SK-N-SH (cell line): Measurements from ENCODE around the gene ATP5F1D. TPM values are rescaled to one million over a fixed set of nuclear protein-coding genes. Genes with fewer than 3 reads are reported as not detected.

Experiments used
- CTCF ChIA-PET: fragments of 300-600, 350-600 bp; formaldehyde crosslinking; extraction: SDS; loops from one replicate; lab custom pipeline; 2021; lab: Yijun Ruan, JAX
- POLR2A ChIA-PET: fragments of 350-600 bp; sonication (Branson Sonifier 250); formaldehyde crosslinking; extraction: SDS; loops from one replicate; lab custom pipeline; 2020; ENCODE audit warnings: antibody characterized with exemption, inconsistent platforms; lab: Yijun Ruan, JAX
- DNase-seq: peaks from one replicate; pipeline ENCODE4 v3.0.0; 2012
- H2AFZ ChIP-seq: fragments of 200-600 bp; sonication (generic); 2 replicates; pipeline ENCODE4 v1.8.1; 2016; ENCODE audit warnings: antibody characterized with exemption, mild to moderate bottlenecking, low read depth
- H3F3A ChIP-seq: fragments of 200-600 bp; sonication (generic); replicated peaks from 2 replicates; pipeline ENCODE3; 2016; ENCODE audit warnings: antibody characterized with exemption, mild to moderate bottlenecking; ENCODE audit not compliant: insufficient read depth
- H3K27ac ChIP-seq, 2 experiments: fragments of 200-500 bp in 1 of 2; fragments of 200-600 bp in 1 of 2; sonication (Bioruptor generic) in 1 of 2; sonication (generic), shearing (Covaris generic) in 1 of 2; 2 replicates each; pipeline versions ENCODE4 v1.5.1 to v1.6.1; 2014 to 2016; ENCODE audit warnings: low read depth in 2 of 2, inconsistent platforms in 1 of 2, low read length in 1 of 2, mild to moderate bottlenecking in 1 of 2, mixed read lengths in 1 of 2
- H3K27me3 ChIP-seq: fragments of 200-600 bp; sonication (generic), shearing (Covaris generic); 2 replicates; pipeline ENCODE4 v1.6.1; 2016; ENCODE audit warnings: mixed run types; ENCODE audit not compliant: insufficient read depth
- H3K36me3 ChIP-seq, 2 experiments: fragments of 200-500 bp in 1 of 2; fragments of 200-600 bp in 1 of 2; sonication (Bioruptor generic) in 1 of 2; sonication (generic) in 1 of 2; replicated peaks in 1 of 2; 2 replicates each; pipeline versions ENCODE3 to v1.5.1; 2014 to 2016; ENCODE audit warnings: low read length in 1 of 2, mild to moderate bottlenecking in 1 of 2; ENCODE audit not compliant: insufficient read depth in 2 of 2, control insufficient read depth in 1 of 2
- H3K4me1 ChIP-seq, 2 experiments: fragments of 200-500 bp in 1 of 2; fragments of 200-600 bp in 1 of 2; sonication (Bioruptor generic) in 1 of 2; sonication (generic), shearing (Covaris generic) in 1 of 2; 2 replicates each; pipeline versions ENCODE4 v1.5.1 to v1.6.1; 2014 to 2016; ENCODE audit warnings: low read depth in 1 of 2, low read length in 1 of 2, mixed run types in 1 of 2; ENCODE audit not compliant: insufficient read depth in 2 of 2, control insufficient read depth in 1 of 2
- H3K4me2 ChIP-seq: fragments of 200-600 bp; sonication (generic), shearing (Covaris generic); 2 replicates; pipeline ENCODE4 v1.6.1; 2017; ENCODE audit warnings: mixed run types
- H3K4me3 ChIP-seq, 2 experiments: fragments of 200-500 bp in 1 of 2; fragments of 200-600 bp in 1 of 2; sonication (Bioruptor generic) in 1 of 2; sonication (generic), shearing (Covaris generic) in 1 of 2; 2 replicates each; pipeline versions ENCODE4 v1.5.1 to v1.8.1; 2014 to 2016; ENCODE audit warnings: low read depth in 2 of 2, inconsistent platforms in 1 of 2, low read length in 1 of 2, mild to moderate bottlenecking in 1 of 2, mixed read lengths in 1 of 2, moderate library complexity in 1 of 2
- H3K79me2 ChIP-seq: fragments of 200-600 bp; sonication (generic); 2 replicates; pipeline ENCODE4 v1.8.1; 2017; ENCODE audit warnings: mild to moderate bottlenecking; ENCODE audit not compliant: insufficient read depth
- H3K9ac ChIP-seq: fragments of 200-600 bp; sonication (generic); 2 replicates; pipeline ENCODE4 v1.6.1; 2017; ENCODE audit warnings: mixed run types
- H3K9me2 ChIP-seq: fragments of 200-600 bp; sonication (generic); 2 replicates; pipeline ENCODE4 v1.6.1; 2017; ENCODE audit warnings: mixed run types
- H3K9me3 ChIP-seq: fragments of 200-600 bp; sonication (generic); 2 replicates; pipeline ENCODE4 v1.6.1; 2017; ENCODE audit warnings: mixed run types, mild to moderate bottlenecking, moderate library complexity
- H4K20me1 ChIP-seq: fragments of 200-600 bp; sonication (generic); 2 replicates; pipeline ENCODE4 v1.6.1; 2017; ENCODE audit warnings: mild to moderate bottlenecking, mixed run types; ENCODE audit not compliant: insufficient read depth
- CHD2 ChIP-seq: fragments of 150-350 bp; IDR thresholded peaks from 2 replicates; pipeline ENCODE4 v1.6.1; 2018; ENCODE audit warnings: low read length; ENCODE audit not compliant: partially characterized antibody
- FOXJ3 ChIP-seq: sonication (generic); formaldehyde crosslinking; IDR thresholded peaks from 2 replicates; pipeline ENCODE4 v1.5.1; 2020; ENCODE audit warnings: mild to moderate bottlenecking, missing genetic modification reagents
- FOXM1 ChIP-seq: IDR thresholded peaks from 2 replicates; pipeline ENCODE4 v1.4.0; 2012; ENCODE audit warnings: low read depth, mild to moderate bottlenecking
- JUND ChIP-seq: IDR thresholded peaks from 2 replicates; pipeline ENCODE4 v1.4.0; 2012
- REST ChIP-seq: IDR thresholded peaks from 2 replicates; pipeline ENCODE4 v1.6.1; 2012; ENCODE audit warnings: mild to moderate bottlenecking, low read depth, low read length, moderate library complexity
- USF1 ChIP-seq: IDR thresholded peaks from 2 replicates; pipeline ENCODE4 v1.4.0; 2012; ENCODE audit warnings: low read depth, borderline replicate concordance
- WGBS: methylation state at CpG from one replicate; pipeline ENCODE4 v1.1.6; 2017; ENCODE audit warnings: low lambda C conversion rate; 5-methylcytosine and 5-hydroxymethylcytosine counted together
- polyA plus RNA-seq, 3 experiments: library from polyadenylated mRNA; depleted of rRNA; stranded (reverse); fragments of >200 nt; gene quantifications; 2 replicates each; pipeline ENCODE4 v1.2.3, GENCODE V29; 2012
- TF ChIP-seq, protein P1 (sequence below): fragments of 150-350 bp; IDR thresholded peaks from 2 replicates; pipeline ENCODE4 v1.6.1; 2016; ENCODE audit warnings: mild to moderate bottlenecking, low read depth, low read length
- TF ChIP-seq, protein P2 (sequence below): IDR thresholded peaks from 2 replicates; pipeline ENCODE4 v1.4.0; 2012; ENCODE audit warnings: low read depth, borderline replicate concordance

Gene ATP5F1D
- polyA plus RNA-seq, 1 of the 3 experiments (the other 2 are of a cell fraction): 226 TPM

DNA sequence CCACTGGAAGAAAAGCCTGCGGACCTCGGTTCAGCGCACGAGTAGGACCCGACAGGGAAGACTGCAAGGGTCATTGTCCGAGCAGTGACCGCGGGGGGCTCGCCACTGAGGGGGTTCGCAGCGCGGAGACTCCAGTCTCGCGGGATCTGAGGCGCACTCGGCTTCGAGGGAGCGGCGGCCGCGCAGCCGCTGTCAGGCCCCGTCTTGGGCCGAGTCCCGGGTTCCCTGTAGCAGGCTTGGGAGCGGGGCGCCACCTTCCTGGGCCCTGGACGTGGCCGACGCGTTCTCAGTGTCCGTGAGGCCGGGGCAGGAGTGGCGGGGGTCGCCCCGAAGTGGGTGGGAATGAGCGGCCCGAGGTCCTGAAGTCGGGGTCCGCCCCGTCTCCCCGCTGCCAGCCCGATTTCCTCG, 33.3 kb downstream of the ATP5F1D start:
- Histone ChIP-seq H3K9me3 (no peaks in the 10 kb centered on the region), H3K9me2 (no peaks in the 10 kb centered on the region), H3K27ac (peak overlapping the region; percentile 92 to 99), H3K9ac (peak overlapping the region; percentile 83), H3F3A (peaks cover 56% of the 10 kb centered on the region), H3K79me2 (peaks cover 66% of the 10 kb centered on the region), H3K27me3 (no peaks in the 10 kb centered on the region), H3K4me1 (peaks cover 30 to 47% of the 10 kb centered on the region in 2 experiments; a peak in 1 of 4 replicates), H2AFZ (no peak overlapping the region), H3K36me3 (peaks cover 56 to 57% of the 10 kb centered on the region in 2 experiments)
- DNase-seq: peak; percentile 56
- no CpG with 5 or more reads among the region's 44 CpGs for WGBS
- POLR2A ChIA-PET: interaction anchor here (0.9 to 1.0 kb wide), 5 partner anchors 8 to 137 kb away, joined by 3 to 8 read pairs (median 3); no protein-coding TSS in a partner anchor
- TF ChIP-seq, protein P1, sequence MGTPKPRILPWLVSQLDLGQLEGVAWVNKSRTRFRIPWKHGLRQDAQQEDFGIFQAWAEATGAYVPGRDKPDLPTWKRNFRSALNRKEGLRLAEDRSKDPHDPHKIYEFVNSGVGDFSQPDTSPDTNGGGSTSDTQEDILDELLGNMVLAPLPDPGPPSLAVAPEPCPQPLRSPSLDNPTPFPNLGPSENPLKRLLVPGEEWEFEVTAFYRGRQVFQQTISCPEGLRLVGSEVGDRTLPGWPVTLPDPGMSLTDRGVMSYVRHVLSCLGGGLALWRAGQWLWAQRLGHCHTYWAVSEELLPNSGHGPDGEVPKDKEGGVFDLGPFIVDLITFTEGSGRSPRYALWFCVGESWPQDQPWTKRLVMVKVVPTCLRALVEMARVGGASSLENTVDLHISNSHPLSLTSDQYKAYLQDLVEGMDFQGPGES: no peak
- TF ChIP-seq FOXM1 (no peak), REST (no peak), JUND (no peak), CHD2 (peak; percentile 94)
- TF ChIP-seq, protein P2, sequence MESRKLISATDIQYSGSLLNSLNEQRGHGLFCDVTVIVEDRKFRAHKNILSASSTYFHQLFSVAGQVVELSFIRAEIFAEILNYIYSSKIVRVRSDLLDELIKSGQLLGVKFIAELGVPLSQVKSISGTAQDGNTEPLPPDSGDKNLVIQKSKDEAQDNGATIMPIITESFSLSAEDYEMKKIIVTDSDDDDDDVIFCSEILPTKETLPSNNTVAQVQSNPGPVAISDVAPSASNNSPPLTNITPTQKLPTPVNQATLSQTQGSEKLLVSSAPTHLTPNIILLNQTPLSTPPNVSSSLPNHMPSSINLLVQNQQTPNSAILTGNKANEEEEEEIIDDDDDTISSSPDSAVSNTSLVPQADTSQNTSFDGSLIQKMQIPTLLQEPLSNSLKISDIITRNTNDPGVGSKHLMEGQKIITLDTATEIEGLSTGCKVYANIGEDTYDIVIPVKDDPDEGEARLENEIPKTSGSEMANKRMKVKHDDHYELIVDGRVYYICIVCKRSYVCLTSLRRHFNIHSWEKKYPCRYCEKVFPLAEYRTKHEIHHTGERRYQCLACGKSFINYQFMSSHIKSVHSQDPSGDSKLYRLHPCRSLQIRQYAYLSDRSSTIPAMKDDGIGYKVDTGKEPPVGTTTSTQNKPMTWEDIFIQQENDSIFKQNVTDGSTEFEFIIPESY: no peak
- TF ChIP-seq, all 33 proteins: peak for 1
- Histone ChIP-seq H4K20me1 (peaks cover 50% of the 10 kb centered on the region), H3K4me3 (peak overlapping the region; percentile 72 to 76; a peak in 3 of 4 replicates), H3K4me2 (peak overlapping the region; percentile 100)
- CTCF ChIA-PET: interaction anchor here (0.6 to 5.8 kb wide), 3 partner anchors 30 to 126 kb away, joined by 3 to 62 read pairs (median 4); no protein-coding TSS in a partner anchor

DNA sequence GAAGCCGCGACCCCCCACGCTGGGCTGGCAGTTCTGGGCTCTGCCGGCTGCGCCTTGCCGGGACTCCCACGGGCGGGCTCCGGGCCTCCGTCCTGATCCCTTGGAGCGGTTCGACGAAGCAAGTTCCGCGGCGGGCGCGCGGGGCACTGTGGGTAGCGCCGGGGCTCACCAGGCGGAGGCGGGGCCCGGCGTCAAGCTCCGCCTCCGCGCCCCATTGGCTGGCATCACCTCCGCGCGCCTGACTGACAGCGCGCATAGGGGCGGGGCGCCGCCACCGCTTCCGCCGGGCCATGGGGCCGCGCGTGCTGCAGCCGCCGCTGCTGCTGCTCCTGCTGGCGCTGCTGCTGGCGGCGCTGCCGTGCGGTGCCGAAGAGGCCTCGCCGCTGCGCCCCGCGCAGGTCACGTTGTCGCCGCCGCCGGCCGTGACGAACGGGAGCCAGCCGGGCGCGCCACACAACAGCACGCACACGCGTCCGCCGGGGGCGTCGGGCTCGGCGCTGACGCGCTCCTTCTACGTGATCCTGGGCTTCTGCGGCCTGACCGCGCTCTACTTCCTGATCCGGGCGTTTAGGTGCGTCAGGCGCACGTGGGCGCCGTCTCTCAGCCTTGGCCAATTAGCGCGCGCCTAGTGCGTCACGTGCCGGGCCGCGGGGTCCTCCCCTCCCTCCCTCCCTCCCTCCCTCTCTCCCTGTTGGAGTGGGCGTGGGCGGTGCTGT, 33.9 kb downstream of the ATP5F1D start, which contains the start of gene FAM174C:
Gene FAM174C (plus strand): TSS at position 271 of the 716 bp plus-strand sequence. CDS start 20 bp downstream, at position 291.
- peak; percentile 97 for DNase-seq
- CTCF ChIA-PET: interaction anchor here (0.6 to 5.8 kb wide), 5 partner anchors 31 to 125 kb away, joined by 3 to 62 read pairs (median 3); no protein-coding TSS in a partner anchor
- Histone ChIP-seq H3K4me2 (peak within 1 kb of the TSS; percentile 100), H3K9me2 (no peaks in the 10 kb centered on the region), H3K27ac (peak within 1 kb of the TSS; percentile 92 to 99), H3K27me3 (no peaks in the 10 kb centered on the region), H3K9ac (peak within 1 kb of the TSS; percentile 83), H3K36me3 (peaks cover 52 to 62% of the 10 kb centered on the region in 2 experiments), H3K79me2 (peaks cover 60% of the 10 kb centered on the region), H3F3A (peaks cover 57% of the 10 kb centered on the region), H3K9me3 (no peaks in the 10 kb centered on the region), H4K20me1 (peaks cover 49% of the 10 kb centered on the region), H3K4me1 (peaks cover 28 to 42% of the 10 kb centered on the region in 2 experiments; a peak in 1 of 4 replicates), H2AFZ (no peak within 1 kb of the TSS), H3K4me3 (peak within 1 kb of the TSS; percentile 72 to 76)
- WGBS: 2% methylated on average over 20 of the region's 98 CpGs
- POLR2A ChIA-PET: interaction anchor here (0.9 to 1.0 kb wide), 5 partner anchors 9 to 136 kb away, joined by 3 to 8 read pairs (median 3); no protein-coding TSS in a partner anchor
- TF ChIP-seq USF1 (peak; percentile 99), FOXJ3 (no peak), REST (no peak), CHD2 (peak; percentile 44)
- TF ChIP-seq, protein P2: no peak; the same call in none of the 2 replicates
